Measurements from ENCODE around the gene C7orf25. TPM values are rescaled to one million over a fixed set of nuclear protein-coding genes. Genes with fewer than 3 reads are reported as not detected.
A peak's percentile ranks its signal among the peaks of the same experiment; 100 is the strongest.

C7orf25 gene
- total RNA-seq, 1 experiment from 2014 or later = 10.0 TPM

DNA sequence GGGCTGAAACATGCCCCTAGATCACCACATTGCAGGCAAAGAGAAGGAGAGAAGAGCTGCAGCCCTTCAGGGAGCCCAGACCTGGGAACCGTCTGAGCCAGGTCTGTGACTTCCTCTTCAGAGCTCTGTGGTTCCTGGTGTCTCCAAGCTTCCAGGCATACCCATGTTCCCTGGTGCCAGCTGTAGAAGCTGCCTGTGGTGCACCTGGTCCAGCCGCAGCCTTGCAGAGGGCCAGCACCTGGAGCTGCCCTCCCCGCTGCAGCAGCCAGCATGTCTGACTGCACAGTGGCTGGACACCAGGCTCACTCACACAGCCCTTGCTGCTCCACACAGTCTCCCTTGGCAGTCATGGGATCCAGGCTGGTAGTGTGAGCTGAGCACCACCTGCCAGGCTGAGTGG, 33.6 kb downstream of the C7orf25 start:
- Histone ChIP-seq H3K27me3 (ENCODE audit: control insufficient read depth, insufficient read depth, low read length) (no peaks in the 10 kb centered on the region; the same call in 1 of the 2 replicates), H3K9me3 (ENCODE audit: control insufficient read depth, insufficient read depth, low read depth, low read length) (no peaks in the 10 kb centered on the region), H3K36me3 (ENCODE audit: control insufficient read depth, insufficient read depth, low read length) (no peaks in the 10 kb centered on the region), H3K4me1 (ENCODE audit: control insufficient read depth, insufficient read depth, low read length) (no peaks in the 10 kb centered on the region), H3K27ac (ENCODE audit: low read length) (no peak overlapping the region), H3K4me3 (ENCODE audit: low read depth in 2 of 2, low read length in 2 of 2) (no peak overlapping the region)
- ChIA-PET CTCF (interaction anchor here (0.9 to 1.2 kb wide), 2 partner anchors 14 to 938 kb away, joined by 4 read pairs; no protein-coding TSS in a partner anchor), POLR2A (no interaction called here)
- no TSS peak for BruUV-seq (replicated peaks)
- no peak for DNase-seq (ENCODE audit: low read depth, low spot score)
- in situ Hi-C loops (cut with HindIII; ENCODE audit: low pct_unique_long_range_greater_than_20kb, low sequenced_read_pairs) = no loop called here
- TF ChIP-seq TCF7L2 (IDR thresholded peaks at IDR 0.05; ENCODE audit: low read depth, low read length) = no peak
- no peak for TF ChIP-seq POLR2AphosphoS5 (IDR thresholded peaks at IDR 0.05; ENCODE audit: low read depth, low read length)
- TF ChIP-seq, protein P1, sequence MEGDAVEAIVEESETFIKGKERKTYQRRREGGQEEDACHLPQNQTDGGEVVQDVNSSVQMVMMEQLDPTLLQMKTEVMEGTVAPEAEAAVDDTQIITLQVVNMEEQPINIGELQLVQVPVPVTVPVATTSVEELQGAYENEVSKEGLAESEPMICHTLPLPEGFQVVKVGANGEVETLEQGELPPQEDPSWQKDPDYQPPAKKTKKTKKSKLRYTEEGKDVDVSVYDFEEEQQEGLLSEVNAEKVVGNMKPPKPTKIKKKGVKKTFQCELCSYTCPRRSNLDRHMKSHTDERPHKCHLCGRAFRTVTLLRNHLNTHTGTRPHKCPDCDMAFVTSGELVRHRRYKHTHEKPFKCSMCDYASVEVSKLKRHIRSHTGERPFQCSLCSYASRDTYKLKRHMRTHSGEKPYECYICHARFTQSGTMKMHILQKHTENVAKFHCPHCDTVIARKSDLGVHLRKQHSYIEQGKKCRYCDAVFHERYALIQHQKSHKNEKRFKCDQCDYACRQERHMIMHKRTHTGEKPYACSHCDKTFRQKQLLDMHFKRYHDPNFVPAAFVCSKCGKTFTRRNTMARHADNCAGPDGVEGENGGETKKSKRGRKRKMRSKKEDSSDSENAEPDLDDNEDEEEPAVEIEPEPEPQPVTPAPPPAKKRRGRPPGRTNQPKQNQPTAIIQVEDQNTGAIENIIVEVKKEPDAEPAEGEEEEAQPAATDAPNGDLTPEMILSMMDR (IDR thresholded peaks at IDR 0.05) = no peak
- no peak for TF ChIP-seq REST (IDR thresholded peaks at IDR 0.05; ENCODE audit: insufficient read depth in 1 of 2, low read depth in 2 of 2, low read length in 1 of 2)
- TF ChIP-seq SIN3A (IDR thresholded peaks at IDR 0.05; ENCODE audit: borderline replicate concordance, insufficient read depth, low read depth, low read length) = no peak
- ATAC-seq = 0 out of 2 replicates have a peak, but pooled peaks have one; percentile 27
- intact Hi-C loops (cut with micrococcal nuclease; ENCODE audit: unreplicated experiment) = no loop called here

DNA sequence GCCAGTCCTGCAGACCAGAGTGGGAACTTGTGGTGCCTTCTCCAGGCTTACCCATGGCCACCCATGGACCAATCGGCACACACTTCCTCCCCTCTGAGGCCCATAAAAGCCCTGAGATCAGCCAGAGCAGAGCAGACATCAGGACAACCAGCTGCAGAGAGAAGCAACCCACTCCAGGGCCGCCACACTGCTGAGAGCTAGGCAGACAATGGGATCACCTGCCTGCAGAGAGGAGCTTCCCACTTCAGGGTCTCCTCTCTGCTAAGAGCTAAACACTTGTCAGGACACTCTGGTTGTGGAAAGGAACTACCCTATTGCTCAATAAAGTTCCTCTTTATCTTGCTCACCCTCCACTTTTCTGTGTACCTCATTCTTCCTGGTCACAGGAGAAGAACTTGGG, 34.0 kb downstream of the C7orf25 start:
- in situ Hi-C loops (cut with HindIII; ENCODE audit: low pct_unique_long_range_greater_than_20kb, low sequenced_read_pairs) = no loop called here
- BruUV-seq (replicated peaks) = no TSS peak
- CTCF ChIA-PET = interaction anchor here (0.6 to 2.0 kb wide), 4 partner anchors 10 to 937 kb away, joined by 4 to 19 read pairs (median 6); no protein-coding TSS in a partner anchor
- TF ChIP-seq, protein P1 (IDR thresholded peaks at IDR 0.05) = no peak
- TF ChIP-seq TCF7L2 (IDR thresholded peaks at IDR 0.05; ENCODE audit: low read depth, low read length) = no peak
- no peak for TF ChIP-seq POLR2AphosphoS5 (IDR thresholded peaks at IDR 0.05; ENCODE audit: low read depth, low read length)
- ATAC-seq (0 out of 2 replicates have a peak, but pooled peaks have one; percentile 31), DNase-seq (ENCODE audit: low read depth, low spot score) (no peak)
- Histone ChIP-seq H3K27ac (ENCODE audit: low read length) (no peak overlapping the region), H3K4me3 (ENCODE audit: low read depth in 2 of 2, low read length in 2 of 2) (no peak overlapping the region), H3K27me3 (ENCODE audit: control insufficient read depth, insufficient read depth, low read length) (no peaks in the 10 kb centered on the region; the same call in 1 of the 2 replicates), H3K9me3 (ENCODE audit: control insufficient read depth, insufficient read depth, low read depth, low read length) (no peaks in the 10 kb centered on the region), H3K4me1 (ENCODE audit: control insufficient read depth, insufficient read depth, low read length) (no peaks in the 10 kb centered on the region), H3K36me3 (ENCODE audit: control insufficient read depth, insufficient read depth, low read length) (no peaks in the 10 kb centered on the region)
- intact Hi-C loops (cut with micrococcal nuclease; ENCODE audit: unreplicated experiment) = loop anchor here (2.0 kb wide), 1 partner anchor 935 kb away; no protein-coding TSS in a partner anchor
- POLR2A ChIA-PET = no interaction called here
